HEK293 (cell line): ENCODE measurements around the gene PLA2G1B.

Experiments used
- CTCF ChIA-PET: fragments of 350-600 bp; formaldehyde crosslinking; extraction: SDS; loops from one replicate; lab custom pipeline; 2021; ENCODE audit warnings: antibody characterized with exemption; lab: Yijun Ruan, JAX
- POLR2A ChIA-PET: fragments of 300-600 bp; formaldehyde crosslinking; extraction: SDS; loops from one replicate; lab custom pipeline; 2020; ENCODE audit warnings: antibody characterized with exemption, inconsistent platforms; lab: Yijun Ruan, JAX
- H3K27ac ChIP-seq: fragments of 200-500 bp; sonication (Bioruptor generic); 2 replicates; pipeline ENCODE4 v1.5.1; 2014; ENCODE audit warnings: low read depth, low read length, control low read depth, inconsistent platforms; ENCODE audit errors: extremely low read depth
- H3K36me3 ChIP-seq, 2 experiments: fragments of 200-500 bp in 1 of 2; sonication (Bioruptor generic) in 1 of 2; 1 replicate in 1 of 2; 2 replicates in 1 of 2; pipeline ENCODE4 v1.5.1; 2014 to 2017; ENCODE audit warnings: inconsistent platforms in 2 of 2, low read length in 2 of 2; ENCODE audit not compliant: control insufficient read depth in 2 of 2, insufficient read depth in 1 of 2
- H3K4me1 ChIP-seq: fragments of 200-500 bp; sonication (Bioruptor generic); 2 replicates; pipeline ENCODE4 v1.5.1; 2014; ENCODE audit warnings: mild to moderate bottlenecking, low read length, inconsistent platforms; ENCODE audit not compliant: control insufficient read depth, insufficient read depth
- H3K4me3 ChIP-seq: 2 replicates; pipeline ENCODE4 v1.5.1; 2011; ENCODE audit warnings: low read depth, mild to moderate bottlenecking, control low read depth, low read length, moderate library complexity
- H3K9me3 ChIP-seq: fragments of 200-500 bp; sonication (Bioruptor generic); 2 replicates; pipeline ENCODE4 v1.5.1; 2014; ENCODE audit warnings: low read depth, low read length, inconsistent platforms; ENCODE audit not compliant: control insufficient read depth, insufficient read depth
- BCL11A ChIP-seq: fragments of 450-650 bp; formaldehyde crosslinking; IDR thresholded peaks from 2 replicates; pipeline ENCODE4 v1.5.1; 2016; ENCODE audit warnings: low read depth, missing biosample characterization, missing genetic modification characterization
- FEZF1 ChIP-seq: fragments of 450-650 bp; formaldehyde crosslinking; IDR thresholded peaks from 2 replicates; pipeline ENCODE4 v1.5.1; 2016; ENCODE audit warnings: missing biosample characterization, missing genetic modification characterization
- KLF16 ChIP-seq: fragments of 450-650 bp; formaldehyde crosslinking; IDR thresholded peaks from 2 replicates; pipeline ENCODE4 v1.5.1; 2017; ENCODE audit warnings: missing biosample characterization, missing genetic modification characterization
- SP2 ChIP-seq: fragments of 450-650 bp; formaldehyde crosslinking; IDR thresholded peaks from 2 replicates; pipeline ENCODE4 v1.5.1; 2016; ENCODE audit warnings: missing biosample characterization, missing genetic modification characterization
- SP3 ChIP-seq: fragments of 450-650 bp; formaldehyde crosslinking; IDR thresholded peaks from 2 replicates; pipeline ENCODE4 v1.5.1; 2016; ENCODE audit warnings: missing biosample characterization, missing genetic modification characterization
- WT1 ChIP-seq: fragments of 450-650 bp; formaldehyde crosslinking; IDR thresholded peaks from 2 replicates; pipeline ENCODE4 v1.5.1; 2016; ENCODE audit warnings: missing biosample characterization, missing genetic modification characterization
- ZNF133 ChIP-seq: fragments of 450-650 bp; formaldehyde crosslinking; IDR thresholded peaks from 2 replicates; pipeline ENCODE4 v1.5.1; 2016; ENCODE audit warnings: missing biosample characterization, missing genetic modification characterization
- ZNF354C ChIP-seq: fragments of 450-650 bp; formaldehyde crosslinking; IDR thresholded peaks from 2 replicates; pipeline ENCODE4 v1.5.1; 2016; ENCODE audit warnings: missing biosample characterization, missing genetic modification characterization, low read depth, borderline replicate concordance
- ZNF571 ChIP-seq: fragments of 450-650 bp; formaldehyde crosslinking; IDR thresholded peaks from 2 replicates; pipeline ENCODE4 v1.5.0; 2017; ENCODE audit warnings: missing biosample characterization, missing genetic modification characterization
- ZNF610 ChIP-seq: fragments of 450-650 bp; formaldehyde crosslinking; IDR thresholded peaks from 2 replicates; pipeline ENCODE4 v1.5.1; 2016; ENCODE audit warnings: missing biosample characterization, missing genetic modification characterization, borderline replicate concordance
- ZNF792 ChIP-seq: fragments of 450-650 bp; formaldehyde crosslinking; IDR thresholded peaks from 2 replicates; pipeline ENCODE4 v1.5.1; 2016; ENCODE audit warnings: missing biosample characterization, missing genetic modification characterization
- ZSCAN16 ChIP-seq: fragments of 450-650 bp; formaldehyde crosslinking; IDR thresholded peaks from 2 replicates; pipeline ENCODE4 v1.5.1; 2016; ENCODE audit warnings: missing biosample characterization, missing genetic modification characterization
- TF ChIP-seq, protein P1 (sequence below): fragments of 450-650 bp; formaldehyde crosslinking; IDR thresholded peaks from 2 replicates; pipeline ENCODE4 v1.5.1; 2016; ENCODE audit warnings: missing biosample characterization, missing genetic modification characterization
- TF ChIP-seq, protein P2 (sequence below): fragments of 450-650 bp; formaldehyde crosslinking; optimal IDR thresholded peaks from 2 replicates; pipeline ENCODE3; 2016; ENCODE audit warnings: missing biosample characterization, mild to moderate bottlenecking, missing genetic modification characterization
- TF ChIP-seq, protein P3 (sequence below): fragments of 450-650 bp; formaldehyde crosslinking; IDR thresholded peaks from 2 replicates; pipeline ENCODE4 v1.5.1; 2017; ENCODE audit warnings: missing biosample characterization, missing genetic modification characterization
- TF ChIP-seq, protein P4 (sequence below): fragments of 450-650 bp; formaldehyde crosslinking; IDR thresholded peaks from 2 replicates; pipeline ENCODE4 v1.5.1; 2016; ENCODE audit warnings: missing biosample characterization, missing genetic modification characterization
- TF ChIP-seq, protein P5 (sequence below): fragments of 450-650 bp; formaldehyde crosslinking; IDR thresholded peaks from 2 replicates; pipeline ENCODE4 v1.5.1; 2016; ENCODE audit warnings: missing biosample characterization, missing genetic modification characterization
- TF ChIP-seq, protein P6 (sequence below): fragments of 450-650 bp; formaldehyde crosslinking; IDR thresholded peaks from 2 replicates; pipeline ENCODE4 v1.5.1; 2016; ENCODE audit warnings: missing biosample characterization, missing genetic modification characterization

The PLA2G1B gene

DNA sequence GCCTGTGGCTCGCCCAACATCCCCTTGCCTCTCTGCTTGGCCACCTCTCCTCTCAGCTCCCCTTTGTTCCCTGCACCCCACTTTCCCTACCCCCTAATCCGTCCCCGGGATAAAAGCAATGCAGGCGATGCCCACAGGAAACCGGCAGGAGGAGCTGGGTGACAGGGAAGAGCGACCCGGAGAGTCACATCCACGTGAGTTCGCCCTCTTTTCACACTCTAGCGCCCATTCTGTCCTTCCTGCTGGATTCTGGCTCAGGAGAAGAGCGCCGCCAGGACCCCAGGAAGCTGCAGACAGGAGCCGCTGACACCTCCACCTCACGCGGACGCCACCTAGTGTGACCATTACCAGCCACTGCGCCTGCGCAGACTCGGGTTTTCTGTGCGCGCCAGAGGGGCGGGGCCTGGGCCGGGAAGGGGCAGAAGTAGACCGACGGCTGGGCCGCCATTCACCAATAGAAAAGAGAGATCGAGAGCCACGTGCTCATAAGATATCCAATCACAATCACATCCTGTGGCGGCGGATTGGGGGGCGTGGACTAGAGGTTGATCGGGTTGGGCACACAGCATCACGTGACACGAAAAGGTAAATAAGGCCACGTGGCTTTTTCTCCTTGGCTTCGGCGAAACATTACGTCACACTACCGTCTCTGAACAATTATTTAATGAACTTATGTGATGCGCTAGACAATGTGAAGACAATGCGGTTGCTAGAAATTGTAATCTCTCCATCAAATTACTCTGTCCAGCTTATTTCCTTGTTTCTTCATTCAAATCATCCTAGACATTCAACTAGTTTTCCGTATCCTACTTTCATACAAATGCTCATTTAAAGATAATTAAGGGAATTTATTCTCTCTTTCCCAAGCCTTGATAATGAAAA, 10.1 kb downstream of the PLA2G1B start (continued):
- TF ChIP-seq BCL11A: no peak
- TF ChIP-seq, protein P1, sequence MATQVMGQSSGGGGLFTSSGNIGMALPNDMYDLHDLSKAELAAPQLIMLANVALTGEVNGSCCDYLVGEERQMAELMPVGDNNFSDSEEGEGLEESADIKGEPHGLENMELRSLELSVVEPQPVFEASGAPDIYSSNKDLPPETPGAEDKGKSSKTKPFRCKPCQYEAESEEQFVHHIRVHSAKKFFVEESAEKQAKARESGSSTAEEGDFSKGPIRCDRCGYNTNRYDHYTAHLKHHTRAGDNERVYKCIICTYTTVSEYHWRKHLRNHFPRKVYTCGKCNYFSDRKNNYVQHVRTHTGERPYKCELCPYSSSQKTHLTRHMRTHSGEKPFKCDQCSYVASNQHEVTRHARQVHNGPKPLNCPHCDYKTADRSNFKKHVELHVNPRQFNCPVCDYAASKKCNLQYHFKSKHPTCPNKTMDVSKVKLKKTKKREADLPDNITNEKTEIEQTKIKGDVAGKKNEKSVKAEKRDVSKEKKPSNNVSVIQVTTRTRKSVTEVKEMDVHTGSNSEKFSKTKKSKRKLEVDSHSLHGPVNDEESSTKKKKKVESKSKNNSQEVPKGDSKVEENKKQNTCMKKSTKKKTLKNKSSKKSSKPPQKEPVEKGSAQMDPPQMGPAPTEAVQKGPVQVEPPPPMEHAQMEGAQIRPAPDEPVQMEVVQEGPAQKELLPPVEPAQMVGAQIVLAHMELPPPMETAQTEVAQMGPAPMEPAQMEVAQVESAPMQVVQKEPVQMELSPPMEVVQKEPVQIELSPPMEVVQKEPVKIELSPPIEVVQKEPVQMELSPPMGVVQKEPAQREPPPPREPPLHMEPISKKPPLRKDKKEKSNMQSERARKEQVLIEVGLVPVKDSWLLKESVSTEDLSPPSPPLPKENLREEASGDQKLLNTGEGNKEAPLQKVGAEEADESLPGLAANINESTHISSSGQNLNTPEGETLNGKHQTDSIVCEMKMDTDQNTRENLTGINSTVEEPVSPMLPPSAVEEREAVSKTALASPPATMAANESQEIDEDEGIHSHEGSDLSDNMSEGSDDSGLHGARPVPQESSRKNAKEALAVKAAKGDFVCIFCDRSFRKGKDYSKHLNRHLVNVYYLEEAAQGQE (tag by site-specific recombination): no peak
- peak; percentile 95 for TF ChIP-seq SP2 (tag by site-specific recombination)
- peak; percentile 81 for TF ChIP-seq SP3 (tag by site-specific recombination)
- no peak for TF ChIP-seq FEZF1
- TF ChIP-seq, protein P2, sequence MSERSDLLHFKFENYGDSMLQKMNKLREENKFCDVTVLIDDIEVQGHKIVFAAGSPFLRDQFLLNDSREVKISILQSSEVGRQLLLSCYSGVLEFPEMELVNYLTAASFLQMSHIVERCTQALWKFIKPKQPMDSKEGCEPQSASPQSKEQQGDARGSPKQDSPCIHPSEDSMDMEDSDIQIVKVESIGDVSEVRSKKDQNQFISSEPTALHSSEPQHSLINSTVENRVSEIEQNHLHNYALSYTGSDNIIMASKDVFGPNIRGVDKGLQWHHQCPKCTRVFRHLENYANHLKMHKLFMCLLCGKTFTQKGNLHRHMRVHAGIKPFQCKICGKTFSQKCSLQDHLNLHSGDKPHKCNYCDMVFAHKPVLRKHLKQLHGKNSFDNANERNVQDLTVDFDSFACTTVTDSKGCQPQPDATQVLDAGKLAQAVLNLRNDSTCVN (tag by site-specific recombination): peak; percentile 30
- TF ChIP-seq KLF16 (tag by site-specific recombination): 0 out of 2 replicates have a peak, but pooled peaks have one; percentile 50

DNA sequence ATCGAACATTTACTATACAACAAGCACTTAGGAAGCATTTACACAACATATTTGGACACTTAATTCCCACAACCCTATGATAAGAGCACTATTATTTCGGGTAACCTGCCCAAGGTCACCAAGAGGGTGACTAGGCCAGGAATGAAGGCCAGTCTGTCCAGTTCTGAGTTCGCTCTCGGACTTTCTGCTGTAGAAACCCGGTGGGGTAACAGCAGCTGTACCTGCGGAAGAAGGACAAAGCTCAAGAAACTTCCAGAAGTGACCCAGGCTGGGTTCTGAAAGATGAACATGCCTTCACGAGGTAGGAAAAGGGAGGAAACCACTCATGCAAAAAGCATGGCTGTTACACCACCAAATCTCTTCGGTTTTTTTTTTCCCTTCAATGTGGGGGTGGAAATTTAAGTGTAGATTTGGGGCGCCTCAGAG, 10.8 kb downstream of the PLA2G1B start:
- Histone ChIP-seq H3K4me3 (peak overlapping the region; percentile 44), H3K27ac (peak overlapping the region; percentile 6; the same call in 1 of the 2 replicates), H3K36me3 (no peaks in the 10 kb centered on the region), H3K4me1 (0 out of 2 replicates have a peak, but pooled peaks cover 4% of the 10 kb centered on the region), H3K9me3 (no peaks in the 10 kb centered on the region)
- CTCF ChIA-PET: interaction anchor here (0.6 to 3.7 kb wide), 8 partner anchors 11 to 643 kb away, joined by 3 to 19 read pairs (median 4); partner anchors contain the start of gene SIRT4
- POLR2A ChIA-PET: interaction anchor here (0.7 to 1.9 kb wide), 8 partner anchors 11 to 129 kb away, joined by 3 to 11 read pairs (median 6); partner anchors contain the start of genes COX6A1, GATC, RNU4-1 and RNU4-2
- TF ChIP-seq, protein P3, sequence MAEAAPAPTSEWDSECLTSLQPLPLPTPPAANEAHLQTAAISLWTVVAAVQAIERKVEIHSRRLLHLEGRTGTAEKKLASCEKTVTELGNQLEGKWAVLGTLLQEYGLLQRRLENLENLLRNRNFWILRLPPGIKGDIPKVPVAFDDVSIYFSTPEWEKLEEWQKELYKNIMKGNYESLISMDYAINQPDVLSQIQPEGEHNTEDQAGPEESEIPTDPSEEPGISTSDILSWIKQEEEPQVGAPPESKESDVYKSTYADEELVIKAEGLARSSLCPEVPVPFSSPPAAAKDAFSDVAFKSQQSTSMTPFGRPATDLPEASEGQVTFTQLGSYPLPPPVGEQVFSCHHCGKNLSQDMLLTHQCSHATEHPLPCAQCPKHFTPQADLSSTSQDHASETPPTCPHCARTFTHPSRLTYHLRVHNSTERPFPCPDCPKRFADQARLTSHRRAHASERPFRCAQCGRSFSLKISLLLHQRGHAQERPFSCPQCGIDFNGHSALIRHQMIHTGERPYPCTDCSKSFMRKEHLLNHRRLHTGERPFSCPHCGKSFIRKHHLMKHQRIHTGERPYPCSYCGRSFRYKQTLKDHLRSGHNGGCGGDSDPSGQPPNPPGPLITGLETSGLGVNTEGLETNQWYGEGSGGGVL (tag by site-specific recombination): 0 out of 2 replicates have a peak, but pooled peaks have one; percentile 7
- TF ChIP-seq ZNF610: no peak
- TF ChIP-seq, protein P4, sequence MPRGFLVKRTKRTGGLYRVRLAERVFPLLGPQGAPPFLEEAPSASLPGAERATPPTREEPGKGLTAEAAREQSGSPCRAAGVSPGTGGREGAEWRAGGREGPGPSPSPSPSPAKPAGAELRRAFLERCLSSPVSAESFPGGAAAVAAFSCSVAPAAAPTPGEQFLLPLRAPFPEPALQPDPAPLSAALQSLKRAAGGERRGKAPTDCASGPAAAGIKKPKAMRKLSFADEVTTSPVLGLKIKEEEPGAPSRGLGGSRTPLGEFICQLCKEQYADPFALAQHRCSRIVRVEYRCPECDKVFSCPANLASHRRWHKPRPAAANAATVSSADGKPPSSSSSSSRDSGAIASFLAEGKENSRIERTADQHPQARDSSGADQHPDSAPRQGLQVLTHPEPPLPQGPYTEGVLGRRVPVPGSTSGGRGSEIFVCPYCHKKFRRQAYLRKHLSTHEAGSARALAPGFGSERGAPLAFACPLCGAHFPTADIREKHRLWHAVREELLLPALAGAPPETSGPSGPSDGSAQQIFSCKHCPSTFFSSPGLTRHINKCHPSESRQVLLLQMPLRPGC (tag by site-specific recombination): no peak
- TF ChIP-seq ZNF133: no peak
- TF ChIP-seq WT1 (tag by site-specific recombination): 0 out of 2 replicates have a peak, but pooled peaks have one; percentile 50
- TF ChIP-seq ZNF792 (tag by site-specific recombination): no peak
- TF ChIP-seq, protein P5, sequence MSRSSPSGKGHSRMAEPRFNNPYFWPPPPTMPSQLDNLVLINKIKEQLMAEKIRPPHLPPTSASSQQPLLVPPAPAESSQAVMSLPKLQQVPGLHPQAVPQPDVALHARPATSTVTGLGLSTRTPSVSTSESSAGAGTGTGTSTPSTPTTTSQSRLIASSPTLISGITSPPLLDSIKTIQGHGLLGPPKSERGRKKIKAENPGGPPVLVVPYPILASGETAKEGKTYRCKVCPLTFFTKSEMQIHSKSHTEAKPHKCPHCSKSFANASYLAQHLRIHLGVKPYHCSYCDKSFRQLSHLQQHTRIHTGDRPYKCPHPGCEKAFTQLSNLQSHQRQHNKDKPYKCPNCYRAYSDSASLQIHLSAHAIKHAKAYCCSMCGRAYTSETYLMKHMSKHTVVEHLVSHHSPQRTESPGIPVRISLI (tag by site-specific recombination): 0 out of 2 replicates have a peak, but pooled peaks have one; percentile 54
- TF ChIP-seq ZSCAN16 (tag by site-specific recombination): no peak
- TF ChIP-seq ZNF354C (tag by site-specific recombination): no peak
- TF ChIP-seq ZNF571: no peak
- TF ChIP-seq, protein P6, sequence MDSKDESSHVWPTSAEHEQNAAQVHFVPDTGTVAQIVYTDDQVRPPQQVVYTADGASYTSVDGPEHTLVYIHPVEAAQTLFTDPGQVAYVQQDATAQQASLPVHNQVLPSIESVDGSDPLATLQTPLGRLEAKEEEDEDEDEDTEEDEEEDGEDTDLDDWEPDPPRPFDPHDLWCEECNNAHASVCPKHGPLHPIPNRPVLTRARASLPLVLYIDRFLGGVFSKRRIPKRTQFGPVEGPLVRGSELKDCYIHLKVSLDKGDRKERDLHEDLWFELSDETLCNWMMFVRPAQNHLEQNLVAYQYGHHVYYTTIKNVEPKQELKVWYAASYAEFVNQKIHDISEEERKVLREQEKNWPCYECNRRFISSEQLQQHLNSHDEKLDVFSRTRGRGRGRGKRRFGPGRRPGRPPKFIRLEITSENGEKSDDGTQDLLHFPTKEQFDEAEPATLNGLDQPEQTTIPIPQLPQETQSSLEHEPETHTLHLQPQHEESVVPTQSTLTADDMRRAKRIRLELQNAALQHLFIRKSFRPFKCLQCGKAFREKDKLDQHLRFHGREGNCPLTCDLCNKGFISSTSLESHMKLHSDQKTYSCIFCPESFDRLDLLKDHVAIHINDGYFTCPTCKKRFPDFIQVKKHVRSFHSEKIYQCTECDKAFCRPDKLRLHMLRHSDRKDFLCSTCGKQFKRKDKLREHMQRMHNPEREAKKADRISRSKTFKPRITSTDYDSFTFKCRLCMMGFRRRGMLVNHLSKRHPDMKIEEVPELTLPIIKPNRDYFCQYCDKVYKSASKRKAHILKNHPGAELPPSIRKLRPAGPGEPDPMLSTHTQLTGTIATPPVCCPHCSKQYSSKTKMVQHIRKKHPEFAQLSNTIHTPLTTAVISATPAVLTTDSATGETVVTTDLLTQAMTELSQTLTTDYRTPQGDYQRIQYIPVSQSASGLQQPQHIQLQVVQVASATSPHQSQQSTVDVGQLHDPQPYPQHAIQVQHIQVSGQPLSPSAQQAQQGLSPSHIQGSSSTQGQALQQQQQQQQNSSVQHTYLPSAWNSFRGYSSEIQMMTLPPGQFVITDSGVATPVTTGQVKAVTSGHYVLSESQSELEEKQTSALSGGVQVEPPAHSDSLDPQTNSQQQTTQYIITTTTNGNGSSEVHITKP: peak; percentile 60; the same call in 1 of the 2 replicates
